Fibroblast of skin of left quadriceps (primary cell): Measurements from ENCODE around the gene CBX8.
A peak's percentile ranks its signal among the peaks of the same experiment; 100 is the strongest.
"Not testable (repeated sequence)": the region's sequence is repeated elsewhere in the genome, so short reads cannot be mapped to it uniquely, and the experiment has no call there.

ENCODE experiments used
- DNase-seq, 2 experiments: peaks; one replicate each; pipeline ENCODE4 v3.0.0-alpha.2; 2013; ENCODE audit warnings: low read depth in 2 of 2

The CBX8 gene

GRCh38 chr17:79779084-79779529 lies 17.8 kb downstream of the CBX8 start:
- no peak for DNase-seq

GRCh38 chr17:79778504-79779083 lies 18.3 kb downstream of the CBX8 start:
- DNase-seq, result no peak

GRCh38 chr17:79777894-79778503 lies 18.9 kb downstream of the CBX8 start, which contains the start of gene CBX2:
Gene CBX2, plus strand, starts transcription at chr17:79778148. Its CDS starts 88 bp downstream, at chr17:79778236.
- peak; percentile 42 to 55 for DNase-seq

- peak; percentile 32 to 35 for DNase-seq
These were observed 19.6 kb downstream of the CBX8 start for GRCh38 chr17:79777120-79777893.

GRCh38 chr17:79776376-79777119 lies 20.3 kb downstream of the CBX8 start:
- no peak for DNase-seq

GRCh38 chr17:79775632-79776031 lies 21.2 kb downstream of the CBX8 start:
- no peak for DNase-seq

- no peak for DNase-seq
These were observed 22.3 kb downstream of the CBX8 start for GRCh38 chr17:79774561-79774975.

GRCh38 chr17:79772726-79773125 lies 24.2 kb downstream of the CBX8 start:
- not testable (repeated sequence) for DNase-seq

- no peak for DNase-seq
These were observed 25.6 kb downstream of the CBX8 start for GRCh38 chr17:79771276-79771675.

GRCh38 chr17:79769570-79770506 lies 27.0 kb downstream of the CBX8 start:
- no peak for DNase-seq

- DNase-seq, result no peak
These were observed 31.2 kb downstream of the CBX8 start for GRCh38 chr17:79765708-79766107.

GRCh38 chr17:79761894-79762589 lies 34.8 kb downstream of the CBX8 start:
- DNase-seq, result no peak

- no peak for DNase-seq
These were observed 36.5 kb downstream of the CBX8 start for GRCh38 chr17:79760197-79760906.

GRCh38 chr17:79758271-79758670 lies 38.6 kb downstream of the CBX8 start:
- DNase-seq, result no peak

GRCh38 chr17:79757140-79757745 lies 39.6 kb downstream of the CBX8 start:
- DNase-seq, result no peak

GRCh38 chr17:79755591-79755990 lies 41.3 kb downstream of the CBX8 start:
- no peak for DNase-seq

GRCh38 chr17:79754903-79755302 lies 42.0 kb downstream of the CBX8 start:
- DNase-seq, result not testable (repeated sequence)

- DNase-seq, result no peak
These were observed 42.5 kb downstream of the CBX8 start for GRCh38 chr17:79754370-79754769.

- no peak for DNase-seq
These were observed 44.7 kb downstream of the CBX8 start for GRCh38 chr17:79752175-79752574.
